Measurements from ENCODE around the gene MRGPRX2.

- TF ChIP-seq, protein P1, sequence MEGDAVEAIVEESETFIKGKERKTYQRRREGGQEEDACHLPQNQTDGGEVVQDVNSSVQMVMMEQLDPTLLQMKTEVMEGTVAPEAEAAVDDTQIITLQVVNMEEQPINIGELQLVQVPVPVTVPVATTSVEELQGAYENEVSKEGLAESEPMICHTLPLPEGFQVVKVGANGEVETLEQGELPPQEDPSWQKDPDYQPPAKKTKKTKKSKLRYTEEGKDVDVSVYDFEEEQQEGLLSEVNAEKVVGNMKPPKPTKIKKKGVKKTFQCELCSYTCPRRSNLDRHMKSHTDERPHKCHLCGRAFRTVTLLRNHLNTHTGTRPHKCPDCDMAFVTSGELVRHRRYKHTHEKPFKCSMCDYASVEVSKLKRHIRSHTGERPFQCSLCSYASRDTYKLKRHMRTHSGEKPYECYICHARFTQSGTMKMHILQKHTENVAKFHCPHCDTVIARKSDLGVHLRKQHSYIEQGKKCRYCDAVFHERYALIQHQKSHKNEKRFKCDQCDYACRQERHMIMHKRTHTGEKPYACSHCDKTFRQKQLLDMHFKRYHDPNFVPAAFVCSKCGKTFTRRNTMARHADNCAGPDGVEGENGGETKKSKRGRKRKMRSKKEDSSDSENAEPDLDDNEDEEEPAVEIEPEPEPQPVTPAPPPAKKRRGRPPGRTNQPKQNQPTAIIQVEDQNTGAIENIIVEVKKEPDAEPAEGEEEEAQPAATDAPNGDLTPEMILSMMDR (IDR thresholded peaks at IDR 0.05), result peak; percentile 84 to 99 (median 89)
- TF ChIP-seq EP300 (IDR thresholded peaks at IDR 0.05; ENCODE audit: low read depth) (no peak), POLR2A (IDR thresholded peaks at IDR 0.05) (no peak), POLR2AphosphoS5 (IDR thresholded peaks at IDR 0.05) (no peak)
Observed at GRCh38 chr11:19071255-19071654, 10.7 kb upstream of the MRGPRX2 start.

Data from transverse colon (tissue), 4 donors.